Parathyroid adenoma (tissue), 2 donors: Measurements from ENCODE around the gene PRDM1.
"Not testable (repeated sequence)": the region's sequence is repeated elsewhere in the genome, so short reads cannot be mapped to it uniquely, and the experiment has no call there.

Source experiments
- H2AFZ ChIP-seq: fragments of 300-600 bp; sonication (generic); one replicate; pipeline ENCODE4 v1.7.0; 2017; ENCODE audit warnings: antibody characterized with exemption, mild to moderate bottlenecking
- H3K27ac ChIP-seq: fragments of 300-600 bp; sonication (generic); one replicate; pipeline ENCODE4 v1.7.0; 2017
- H3K27me3 ChIP-seq: fragments of 300-600 bp; sonication (generic); one replicate; pipeline ENCODE4 v1.7.0; 2017; ENCODE audit warnings: low read length; ENCODE audit not compliant: control insufficient read depth, insufficient read depth
- H3K36me3 ChIP-seq: fragments of 300-600 bp; sonication (generic); one replicate; pipeline ENCODE4 v1.7.0; 2017; ENCODE audit warnings: low read length; ENCODE audit not compliant: control insufficient read depth, insufficient read depth
- H3K4me1 ChIP-seq: fragments of 300-600 bp; sonication (generic); one replicate; pipeline ENCODE4 v1.7.0; 2017; ENCODE audit warnings: control low read depth
- H3K4me2 ChIP-seq: fragments of 300-600 bp; sonication (generic); one replicate; pipeline ENCODE4 v1.7.0; 2017; ENCODE audit warnings: low read length
- H3K4me3 ChIP-seq: fragments of 300-600 bp; sonication (generic); one replicate; pipeline ENCODE4 v1.7.0; 2017; ENCODE audit warnings: low read depth, low read length
- H3K79me2 ChIP-seq: fragments of 300-600 bp; sonication (generic); one replicate; pipeline ENCODE4 v1.7.0; 2017; ENCODE audit warnings: control low read depth
- H3K9ac ChIP-seq: fragments of 300-600 bp; sonication (generic); one replicate; pipeline ENCODE4 v1.7.0; 2017; ENCODE audit warnings: mild to moderate bottlenecking
- H3K9me3 ChIP-seq: fragments of 300-600 bp; sonication (generic); one replicate; pipeline ENCODE4 v1.7.0; 2017; ENCODE audit warnings: low read length; ENCODE audit not compliant: control insufficient read depth
- TF ChIP-seq, protein P1 (sequence below): fragments of 300-600 bp; sonication (generic); IDR thresholded peaks from one replicate; pipeline ENCODE4 v1.7.0; 2017; ENCODE audit warnings: antibody characterized with exemption, mild to moderate bottlenecking
- donor health status: primary hyperparathyroidism.

PRDM1 gene

GRCh38 chr6:106145741-106146227 is 59.6 kb downstream of the PRDM1 start:
- H3K27ac ChIP-seq = no peak overlapping the region
- no peak overlapping the region for H3K4me2 ChIP-seq
- no peak overlapping the region for H3K4me3 ChIP-seq
- TF ChIP-seq, protein P1, sequence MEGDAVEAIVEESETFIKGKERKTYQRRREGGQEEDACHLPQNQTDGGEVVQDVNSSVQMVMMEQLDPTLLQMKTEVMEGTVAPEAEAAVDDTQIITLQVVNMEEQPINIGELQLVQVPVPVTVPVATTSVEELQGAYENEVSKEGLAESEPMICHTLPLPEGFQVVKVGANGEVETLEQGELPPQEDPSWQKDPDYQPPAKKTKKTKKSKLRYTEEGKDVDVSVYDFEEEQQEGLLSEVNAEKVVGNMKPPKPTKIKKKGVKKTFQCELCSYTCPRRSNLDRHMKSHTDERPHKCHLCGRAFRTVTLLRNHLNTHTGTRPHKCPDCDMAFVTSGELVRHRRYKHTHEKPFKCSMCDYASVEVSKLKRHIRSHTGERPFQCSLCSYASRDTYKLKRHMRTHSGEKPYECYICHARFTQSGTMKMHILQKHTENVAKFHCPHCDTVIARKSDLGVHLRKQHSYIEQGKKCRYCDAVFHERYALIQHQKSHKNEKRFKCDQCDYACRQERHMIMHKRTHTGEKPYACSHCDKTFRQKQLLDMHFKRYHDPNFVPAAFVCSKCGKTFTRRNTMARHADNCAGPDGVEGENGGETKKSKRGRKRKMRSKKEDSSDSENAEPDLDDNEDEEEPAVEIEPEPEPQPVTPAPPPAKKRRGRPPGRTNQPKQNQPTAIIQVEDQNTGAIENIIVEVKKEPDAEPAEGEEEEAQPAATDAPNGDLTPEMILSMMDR = no peak
- no peaks in the 10 kb centered on the region for H3K4me1 ChIP-seq
- no peaks in the 10 kb centered on the region for H3K36me3 ChIP-seq
- H3K27me3 ChIP-seq = no peaks in the 10 kb centered on the region
- H2AFZ ChIP-seq = no peak overlapping the region
- no peak overlapping the region for H3K9ac ChIP-seq
- H3K79me2 ChIP-seq = no peaks in the 10 kb centered on the region
- H3K9me3 ChIP-seq = no peaks in the 10 kb centered on the region

DNA sequence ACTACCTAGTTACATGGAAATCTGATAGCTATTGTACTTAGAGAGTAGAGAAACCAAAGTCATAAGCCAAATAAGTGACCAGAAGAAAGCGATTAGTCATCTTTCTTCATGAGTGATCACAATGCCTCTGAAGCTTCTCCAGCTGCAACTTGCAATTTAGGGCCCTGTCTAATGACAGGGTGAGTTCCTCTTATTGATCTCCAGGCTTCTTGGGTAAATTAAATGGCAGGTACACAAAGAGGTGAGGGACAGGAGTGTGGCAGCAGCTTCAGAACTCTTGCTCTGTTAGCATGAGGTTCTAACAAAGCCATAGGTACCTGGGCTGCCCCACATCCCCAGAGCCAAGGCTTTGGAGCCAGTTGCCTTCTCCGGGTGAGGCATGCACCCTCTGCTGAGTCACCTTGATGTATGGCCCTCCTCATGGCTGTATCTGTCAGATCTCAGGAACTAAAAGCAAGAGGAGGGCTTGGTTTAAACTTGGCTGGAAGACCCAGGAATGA is 60.8 kb downstream of the PRDM1 start:
- no peak overlapping the region for H3K27ac ChIP-seq
- TF ChIP-seq, protein P1 = no peak
- H3K4me2 ChIP-seq = no peak overlapping the region
- no peak overlapping the region for H2AFZ ChIP-seq
- no peaks in the 10 kb centered on the region for H3K9me3 ChIP-seq
- H3K9ac ChIP-seq = no peak overlapping the region
- no peaks in the 10 kb centered on the region for H3K79me2 ChIP-seq
- no peaks in the 10 kb centered on the region for H3K27me3 ChIP-seq
- no peaks in the 10 kb centered on the region for H3K4me1 ChIP-seq
- no peak overlapping the region for H3K4me3 ChIP-seq
- no peaks in the 10 kb centered on the region for H3K36me3 ChIP-seq

- Histone ChIP-seq H3K79me2 (no peaks in the 10 kb centered on the region), H3K9me3 (no peaks in the 10 kb centered on the region), H3K4me1 (no peaks in the 10 kb centered on the region), H3K27ac (no peak overlapping the region), H3K4me2 (no peak overlapping the region), H3K9ac (no peak overlapping the region), H3K27me3 (no peaks in the 10 kb centered on the region), H3K36me3 (no peaks in the 10 kb centered on the region), H2AFZ (no peak overlapping the region), H3K4me3 (no peak overlapping the region)
- TF ChIP-seq, protein P1 = no peak
Measured at GRCh38 chr6:106147476-106147875, 61.3 kb downstream of the PRDM1 start.

DNA sequence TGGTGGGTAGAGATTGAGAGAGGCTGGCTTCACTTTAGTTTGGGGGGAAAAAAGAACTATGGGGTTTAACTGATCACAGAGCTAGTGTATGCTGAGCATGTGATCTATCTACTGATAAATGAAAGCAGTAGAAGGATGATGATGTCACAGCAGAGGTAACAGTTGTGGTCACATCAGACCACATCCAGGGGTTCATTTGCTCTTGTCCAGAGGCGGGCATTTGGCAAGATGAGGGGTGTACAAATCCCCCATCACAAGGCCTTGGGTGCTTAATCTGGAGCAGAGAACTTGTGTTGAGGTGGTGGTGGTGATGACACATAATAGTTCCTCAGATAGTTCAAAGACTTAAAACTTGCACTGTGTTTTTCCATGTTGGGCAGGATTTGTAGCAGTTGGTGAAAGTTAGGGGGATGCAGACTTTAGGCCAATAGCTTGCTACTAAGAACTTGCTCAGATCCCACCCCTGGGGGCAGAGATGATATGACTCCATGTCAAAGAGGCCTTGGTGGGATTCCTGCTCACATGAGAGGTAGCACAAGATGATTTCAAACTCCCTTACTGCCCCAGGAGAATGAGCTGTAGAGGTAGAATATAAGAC is 63.4 kb downstream of the PRDM1 start:
- Histone ChIP-seq H3K4me1 (no peaks in the 10 kb centered on the region), H3K9ac (no peak overlapping the region), H3K36me3 (no peaks in the 10 kb centered on the region), H3K27me3 (no peaks in the 10 kb centered on the region), H3K79me2 (no peaks in the 10 kb centered on the region), H3K27ac (no peak overlapping the region), H3K4me2 (no peak overlapping the region), H3K4me3 (no peak overlapping the region), H2AFZ (no peak overlapping the region), H3K9me3 (no peaks in the 10 kb centered on the region)
- TF ChIP-seq, protein P1 = no peak

GRCh38 chr6:106152476-106152875 is 66.3 kb downstream of the PRDM1 start:
- H3K4me2 ChIP-seq, H3K4me3 ChIP-seq, H3K9me3 ChIP-seq, H3K27me3 ChIP-seq, H3K79me2 ChIP-seq, H3K27ac ChIP-seq, H2AFZ ChIP-seq, H3K9ac ChIP-seq, H3K36me3 ChIP-seq, H3K4me1 ChIP-seq: not testable (repeated sequence)
